Measurements from ENCODE around the gene GNAL. TPM values are rescaled to one million over a fixed set of nuclear protein-coding genes. Genes with fewer than 3 reads are reported as not detected.
"Not testable (repeated sequence)": the region's sequence is repeated elsewhere in the genome, so short reads cannot be mapped to it uniquely, and the experiment has no call there.

Gene GNAL
- total RNA-seq, 2 donors from 2014 or later: 0.10 to 0.37 TPM

DNA sequence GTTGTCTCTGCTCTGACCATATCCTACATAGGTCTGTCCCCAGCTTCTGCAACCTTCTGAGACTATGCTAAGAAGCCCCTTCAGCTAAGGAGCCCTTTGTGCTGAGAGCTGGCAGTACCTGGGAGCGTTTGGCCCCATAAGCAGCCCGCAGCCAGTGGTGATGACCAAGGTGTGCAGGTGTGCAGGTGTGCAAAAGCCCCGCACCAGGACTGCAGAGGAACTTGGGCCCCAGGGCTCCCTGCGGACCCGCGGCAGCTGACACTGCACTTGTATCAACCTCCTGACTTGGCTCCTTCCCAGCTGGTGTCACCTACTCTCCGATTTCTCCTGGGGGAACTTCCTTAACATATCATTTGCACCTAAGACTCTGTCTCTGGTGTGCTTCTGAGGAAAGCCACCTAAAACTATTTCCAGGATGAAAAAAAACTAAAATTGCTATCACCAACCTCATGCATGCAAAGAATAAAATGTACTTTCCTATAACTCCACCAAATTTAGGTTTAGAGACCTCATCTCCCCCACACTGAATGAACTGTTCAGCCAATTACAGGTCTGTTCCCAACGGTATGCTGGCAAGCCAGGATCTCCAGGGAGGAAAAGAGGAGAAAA, 16.1 kb upstream of the GNAL start:
- H3K36me3 Mint-ChIP-seq (ENCODE audit: low read depth): no peaks in the 10 kb centered on the region
- H3K4me3 Mint-ChIP-seq: no peak overlapping the region
- ATAC-seq (no peak), DNase-seq (no peak)
- H3K9me3 ChIP-seq (ENCODE audit: control insufficient read depth, low read length, poor library complexity, severe bottlenecking): no peaks in the 10 kb centered on the region
- H3K27ac Mint-ChIP-seq: no peak overlapping the region
- peaks cover 81% of the 10 kb centered on the region for H3K27me3 Mint-ChIP-seq
- peaks cover 5% of the 10 kb centered on the region for H3K4me1 Mint-ChIP-seq

DNA sequence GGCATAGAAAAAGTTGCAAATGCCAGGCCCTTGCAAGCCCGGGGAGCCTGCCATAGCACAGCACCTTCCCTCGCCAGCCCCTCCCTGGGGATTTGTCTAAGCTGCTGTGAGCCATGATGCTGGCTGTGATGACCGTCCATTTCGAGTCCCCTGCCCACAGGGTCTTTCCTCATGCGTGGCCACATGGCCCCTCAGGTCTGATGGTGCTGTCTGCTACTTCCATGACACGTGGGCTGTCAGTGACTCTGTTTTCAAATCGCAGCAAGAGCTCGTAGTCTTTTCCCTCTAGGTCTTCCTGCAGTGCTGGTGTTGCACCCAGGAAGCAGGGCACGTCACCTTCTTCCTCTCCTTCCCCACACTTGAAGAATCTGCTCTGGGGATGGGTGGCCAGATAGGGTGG, 15.5 kb upstream of the GNAL start:
- Mint-ChIP-seq H3K27ac (no peak overlapping the region), H3K36me3 (ENCODE audit: low read depth) (no peaks in the 10 kb centered on the region), H3K4me1 (peaks cover 5% of the 10 kb centered on the region), H3K27me3 (peaks cover 87% of the 10 kb centered on the region), H3K4me3 (no peak overlapping the region)
- H3K9me3 ChIP-seq (ENCODE audit: control insufficient read depth, low read length, poor library complexity, severe bottlenecking): no peaks in the 10 kb centered on the region
- DNase-seq (no peak), ATAC-seq (no peak)

DNA sequence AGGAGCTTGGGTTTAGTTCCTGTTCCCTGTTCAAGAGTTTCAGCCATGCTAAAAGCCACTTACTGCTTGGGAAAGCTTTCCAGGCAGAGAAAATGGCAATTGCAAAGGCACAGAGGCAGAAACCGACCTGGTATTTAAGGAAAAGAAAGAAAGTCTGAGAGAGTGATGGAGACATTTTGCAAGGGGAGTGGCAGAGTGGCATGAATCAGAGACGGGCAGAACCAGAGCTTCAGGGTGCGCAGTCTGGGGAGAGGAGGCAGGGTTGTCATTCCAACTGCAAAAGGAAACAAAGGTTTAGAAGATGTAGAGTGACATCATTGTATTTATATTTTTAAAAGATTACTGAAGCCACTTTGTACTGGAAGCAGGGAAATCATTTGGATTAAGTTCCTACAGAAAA, 14.9 kb upstream of the GNAL start:
- Mint-ChIP-seq H3K4me1 (peaks cover 5% of the 10 kb centered on the region), H3K27ac (no peak overlapping the region), H3K4me3 (no peak overlapping the region), H3K27me3 (peaks cover 89% of the 10 kb centered on the region), H3K36me3 (ENCODE audit: low read depth) (no peaks in the 10 kb centered on the region)
- H3K9me3 ChIP-seq (ENCODE audit: control insufficient read depth, low read length, poor library complexity, severe bottlenecking): no peaks in the 10 kb centered on the region
- no peak for DNase-seq
- no peak for ATAC-seq

DNA sequence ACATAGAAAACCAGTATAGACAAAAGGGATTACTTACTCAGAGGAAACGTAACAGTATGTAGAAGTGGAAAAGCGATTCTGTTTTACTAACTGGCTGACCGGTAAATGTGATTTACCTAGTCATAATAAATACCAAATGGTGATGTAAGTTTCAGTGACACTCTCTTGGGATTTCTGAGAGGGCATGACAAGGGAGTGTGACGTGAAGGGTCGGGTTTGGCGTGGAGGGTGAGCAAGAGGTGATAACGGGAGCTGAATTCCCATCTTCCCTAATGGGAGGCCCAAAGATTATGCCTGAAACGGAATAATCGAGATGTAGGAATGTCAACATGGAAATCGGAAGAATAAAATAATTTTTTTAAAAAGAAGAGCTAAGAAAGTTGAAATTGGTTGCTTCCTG, 12.7 kb upstream of the GNAL start:
- H3K27me3 Mint-ChIP-seq: peaks cover 77% of the 10 kb centered on the region
- no peak overlapping the region for H3K27ac Mint-ChIP-seq
- no peak for ATAC-seq
- no peak overlapping the region for H3K4me3 Mint-ChIP-seq
- H3K4me1 Mint-ChIP-seq: no peaks in the 10 kb centered on the region
- H3K9me3 ChIP-seq (ENCODE audit: control insufficient read depth, low read length, poor library complexity, severe bottlenecking): no peaks in the 10 kb centered on the region
- H3K36me3 Mint-ChIP-seq (ENCODE audit: low read depth): no peaks in the 10 kb centered on the region
- no peak for DNase-seq

DNA sequence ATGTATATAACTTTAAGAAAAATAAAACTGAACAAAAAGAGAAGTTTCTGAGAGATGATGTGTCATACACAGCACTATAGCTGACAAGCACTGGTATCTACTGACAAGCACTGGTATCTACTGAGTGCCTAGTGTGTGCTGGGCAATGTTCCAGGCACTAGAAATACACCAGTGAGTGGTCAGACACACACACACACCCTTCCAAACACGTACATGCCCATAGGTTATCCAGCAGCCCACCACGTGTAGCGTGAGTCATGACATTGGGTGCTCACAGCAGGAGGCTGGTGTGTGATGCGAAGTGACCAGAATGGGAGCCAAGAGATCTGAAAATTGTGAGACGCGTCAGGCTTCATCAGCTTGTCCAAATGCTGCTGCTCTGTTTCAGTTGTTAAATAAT, 12.2 kb upstream of the GNAL start:
- DNase-seq: no peak
- no peaks in the 10 kb centered on the region for H3K9me3 ChIP-seq (ENCODE audit: control insufficient read depth, low read length, poor library complexity, severe bottlenecking)
- ATAC-seq: no peak
- Mint-ChIP-seq H3K36me3 (ENCODE audit: low read depth) (no peaks in the 10 kb centered on the region), H3K4me3 (no peak overlapping the region), H3K27ac (no peak overlapping the region), H3K27me3 (peaks cover 73% of the 10 kb centered on the region), H3K4me1 (no peaks in the 10 kb centered on the region)

DNA sequence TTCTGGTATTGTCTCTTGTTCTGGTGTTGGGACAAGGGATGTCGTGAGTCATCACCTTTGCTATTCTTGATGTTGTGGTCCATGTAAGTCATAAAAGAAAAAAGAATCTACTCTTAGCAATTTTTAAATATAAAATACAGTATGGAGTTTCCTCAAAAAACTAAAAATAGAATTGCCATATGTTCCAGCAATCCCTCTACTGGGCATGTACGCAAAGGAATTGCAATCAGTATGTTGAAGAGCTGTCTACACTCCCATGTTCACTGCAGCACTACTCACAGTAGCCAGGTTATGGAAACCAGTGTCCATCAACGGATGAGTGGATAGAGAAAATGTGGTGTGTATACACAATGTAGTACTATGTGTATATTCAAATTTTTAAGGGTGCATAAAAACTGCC, 10.9 kb upstream of the GNAL start:
- no peaks in the 10 kb centered on the region for H3K4me1 Mint-ChIP-seq
- H3K4me3 Mint-ChIP-seq: no peak overlapping the region
- DNase-seq (no peak), ATAC-seq (no peak)
- no peaks in the 10 kb centered on the region for H3K36me3 Mint-ChIP-seq (ENCODE audit: low read depth)
- no peak overlapping the region for H3K27ac Mint-ChIP-seq
- H3K27me3 Mint-ChIP-seq: peaks cover 72% of the 10 kb centered on the region
- no peaks in the 10 kb centered on the region for H3K9me3 ChIP-seq (ENCODE audit: control insufficient read depth, low read length, poor library complexity, severe bottlenecking)

DNA sequence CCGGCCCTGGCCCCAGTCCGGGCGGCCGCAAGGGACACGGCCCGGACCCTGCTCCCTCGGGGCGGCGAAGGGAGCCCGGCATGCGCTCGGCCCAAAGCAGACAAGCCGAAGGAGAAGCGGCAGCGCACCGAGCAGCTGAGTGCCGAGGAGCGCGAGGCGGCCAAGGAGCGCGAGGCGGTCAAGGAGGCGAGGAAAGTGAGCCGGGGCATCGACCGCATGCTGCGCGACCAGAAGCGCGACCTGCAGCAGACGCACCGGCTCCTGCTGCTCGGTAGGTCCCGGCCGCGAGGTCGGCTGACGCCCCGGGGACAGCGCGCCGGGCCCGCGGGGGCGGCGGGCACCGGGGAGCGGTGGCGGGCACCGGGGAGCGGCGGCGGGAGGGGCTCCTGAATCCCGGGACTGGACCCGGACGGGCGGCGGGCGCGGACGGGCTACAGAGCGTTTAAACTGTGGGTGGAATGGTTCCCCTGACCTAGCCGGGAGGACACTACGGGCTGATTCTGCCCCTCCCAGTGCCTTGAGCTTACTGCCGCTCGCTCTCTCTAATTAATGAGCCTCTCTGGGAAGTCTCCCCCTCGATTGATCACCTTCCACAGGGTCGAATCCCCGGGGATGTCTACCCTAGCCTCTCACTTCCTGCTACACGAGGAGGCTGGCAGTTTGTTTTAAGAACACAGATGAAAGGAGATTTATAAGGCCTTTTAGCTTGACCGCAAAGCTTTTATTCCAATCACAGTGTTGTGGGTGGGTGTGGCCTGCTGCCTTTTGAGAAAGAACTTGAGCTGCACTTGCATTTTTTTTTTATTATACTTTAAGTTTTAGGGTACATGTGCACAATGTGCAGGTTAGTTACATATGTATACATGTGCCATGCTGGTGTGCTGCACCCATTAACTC, 853 bp downstream of the GNAL start:
- no peak for DNase-seq
- peaks cover 39% of the 10 kb centered on the region for H3K27me3 Mint-ChIP-seq

DNA sequence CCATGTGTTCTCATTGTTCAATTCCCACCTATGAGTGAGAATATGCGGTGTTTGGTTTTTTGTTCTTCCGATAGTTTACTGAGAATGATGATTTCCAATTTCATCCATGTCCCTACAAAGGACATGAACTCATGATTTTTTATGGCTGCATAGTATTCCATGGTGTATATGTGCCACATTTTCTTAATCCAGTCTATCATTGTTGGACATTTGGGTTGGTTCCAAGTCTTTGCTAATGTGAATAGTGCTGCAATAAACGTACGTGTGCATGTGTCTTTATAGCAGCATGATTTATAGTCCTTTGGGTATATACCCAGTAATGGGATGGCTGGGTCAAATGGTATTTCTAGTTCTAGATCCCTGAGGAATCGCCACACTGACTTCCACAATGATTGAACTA, 1.6 kb downstream of the GNAL start:
- H3K9me3 ChIP-seq (ENCODE audit: control insufficient read depth, low read length, poor library complexity, severe bottlenecking); H3K4me1 Mint-ChIP-seq; H3K27ac Mint-ChIP-seq; H3K36me3 Mint-ChIP-seq (ENCODE audit: low read depth); DNase-seq; ATAC-seq: not testable (repeated sequence)
- H3K4me3 Mint-ChIP-seq: peak overlapping the region; percentile 36
- H3K27me3 Mint-ChIP-seq: peaks cover 47% of the 10 kb centered on the region

More for the DNA sequence above, 853 bp downstream of the GNAL start:
- Mint-ChIP-seq H3K4me1 (peaks cover 8% of the 10 kb centered on the region), H3K27ac (no peak overlapping the region), H3K4me3 (peak overlapping the region; percentile 87), H3K36me3 (ENCODE audit: low read depth) (no peaks in the 10 kb centered on the region)
- H3K9me3 ChIP-seq (ENCODE audit: control insufficient read depth, low read length, poor library complexity, severe bottlenecking): peaks cover 4% of the 10 kb centered on the region
- peak; percentile 40 for ATAC-seq

DNA sequence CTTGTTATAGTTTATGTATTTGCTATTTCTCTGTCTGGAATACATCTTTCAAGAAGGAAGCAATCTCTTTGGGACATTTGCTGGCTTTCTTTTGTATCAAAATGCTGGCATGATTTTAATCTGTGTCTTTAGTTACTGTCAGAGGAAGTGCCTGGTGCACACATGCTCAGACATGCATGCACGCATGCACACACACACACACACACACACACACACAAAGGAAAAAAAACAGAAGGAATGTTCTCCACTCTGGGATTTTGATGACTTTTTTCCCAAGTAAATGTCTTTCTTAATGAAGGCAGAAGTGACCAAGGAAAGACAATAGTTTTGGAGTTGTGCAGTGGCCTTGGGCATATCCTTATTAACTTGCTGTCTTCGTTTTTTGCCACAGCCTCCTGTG, 6.7 kb downstream of the GNAL start:
- DNase-seq: no peak
- Mint-ChIP-seq H3K27ac (no peak overlapping the region), H3K36me3 (ENCODE audit: low read depth) (peaks cover 2% of the 10 kb centered on the region), H3K4me1 (no peaks in the 10 kb centered on the region), H3K27me3 (peaks cover 60% of the 10 kb centered on the region), H3K4me3 (no peak overlapping the region)
- H3K9me3 ChIP-seq (ENCODE audit: control insufficient read depth, low read length, poor library complexity, severe bottlenecking): no peaks in the 10 kb centered on the region
- no peak for ATAC-seq

DNA sequence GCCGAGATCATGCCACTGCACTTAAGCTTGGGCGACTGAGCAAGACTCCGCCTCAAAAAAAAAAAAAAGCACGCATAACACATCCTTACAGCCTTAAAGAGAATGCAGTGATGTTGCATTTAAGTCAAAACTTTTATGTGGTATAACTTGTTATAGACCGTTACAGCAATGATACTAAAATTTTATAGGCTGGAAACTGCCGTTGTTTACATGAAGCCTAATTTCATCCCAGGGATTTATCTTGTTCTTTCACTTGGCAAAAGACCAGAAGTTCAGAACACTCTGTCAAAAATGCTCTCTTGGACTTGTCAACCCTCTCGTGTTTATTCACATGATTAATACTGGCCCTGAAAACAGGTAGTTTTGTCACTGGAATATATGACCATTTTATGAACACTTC, 7.4 kb downstream of the GNAL start:
- H3K9me3 ChIP-seq (ENCODE audit: control insufficient read depth, low read length, poor library complexity, severe bottlenecking): no peaks in the 10 kb centered on the region
- H3K27me3 Mint-ChIP-seq: peaks cover 63% of the 10 kb centered on the region
- ATAC-seq (no peak), DNase-seq (no peak)
- no peaks in the 10 kb centered on the region for H3K4me1 Mint-ChIP-seq
- H3K27ac Mint-ChIP-seq: no peak overlapping the region
- H3K4me3 Mint-ChIP-seq: no peak overlapping the region
- H3K36me3 Mint-ChIP-seq (ENCODE audit: low read depth): peaks cover 2% of the 10 kb centered on the region

DNA sequence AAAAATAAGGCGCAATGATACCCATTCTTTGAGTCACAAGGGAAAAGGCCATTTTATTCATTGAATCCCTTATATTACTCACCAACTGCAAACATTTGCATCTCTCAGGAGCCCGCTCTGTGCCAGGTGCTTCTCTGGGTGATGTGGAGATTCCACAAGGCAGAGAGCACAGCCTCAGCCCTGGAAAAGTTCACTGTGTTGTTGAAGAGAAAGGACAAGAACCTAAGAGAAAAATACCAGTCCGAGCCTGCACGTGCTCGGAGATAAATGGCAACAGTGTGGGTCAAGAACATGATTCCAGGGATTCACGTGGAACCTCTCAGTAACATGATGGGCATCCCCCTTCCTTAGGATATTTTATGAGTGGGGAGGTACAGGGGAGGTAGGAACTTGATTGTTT, 11.8 kb downstream of the GNAL start:
- peaks cover 46% of the 10 kb centered on the region for H3K27me3 Mint-ChIP-seq
- H3K27ac Mint-ChIP-seq: no peak overlapping the region
- H3K9me3 ChIP-seq (ENCODE audit: control insufficient read depth, low read length, poor library complexity, severe bottlenecking): no peaks in the 10 kb centered on the region
- no peak overlapping the region for H3K4me3 Mint-ChIP-seq
- ATAC-seq (no peak), DNase-seq (no peak)
- H3K36me3 Mint-ChIP-seq (ENCODE audit: low read depth): peaks cover 2% of the 10 kb centered on the region
- H3K4me1 Mint-ChIP-seq: peaks cover 3% of the 10 kb centered on the region

DNA sequence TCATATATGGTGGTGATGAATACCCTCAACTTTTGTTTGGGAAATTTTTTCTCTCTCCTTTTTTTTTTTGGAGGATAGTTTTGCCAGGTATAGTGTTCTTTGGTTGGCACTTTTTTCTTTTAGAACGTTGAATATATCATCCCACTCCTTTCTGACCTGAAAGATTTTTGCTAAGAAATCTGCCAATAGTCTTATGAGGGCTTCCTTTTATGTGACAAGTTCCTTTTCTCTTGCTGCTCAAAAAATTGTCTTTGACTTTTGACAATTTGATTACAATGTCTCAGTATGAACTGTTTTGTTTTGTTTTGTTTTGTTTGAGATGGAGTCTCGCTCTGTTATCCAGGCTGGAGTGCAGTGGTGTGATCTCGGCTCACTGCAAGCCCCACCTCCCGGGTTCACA, 21.5 kb downstream of the GNAL start:
- Mint-ChIP-seq H3K27me3 (peaks cover 36% of the 10 kb centered on the region), H3K4me3 (no peak overlapping the region), H3K27ac (no peak overlapping the region), H3K4me1 (no peaks in the 10 kb centered on the region), H3K36me3 (ENCODE audit: low read depth) (no peaks in the 10 kb centered on the region)
- H3K9me3 ChIP-seq (ENCODE audit: control insufficient read depth, low read length, poor library complexity, severe bottlenecking): no peaks in the 10 kb centered on the region
- ATAC-seq: no peak
- DNase-seq: no peak

DNA sequence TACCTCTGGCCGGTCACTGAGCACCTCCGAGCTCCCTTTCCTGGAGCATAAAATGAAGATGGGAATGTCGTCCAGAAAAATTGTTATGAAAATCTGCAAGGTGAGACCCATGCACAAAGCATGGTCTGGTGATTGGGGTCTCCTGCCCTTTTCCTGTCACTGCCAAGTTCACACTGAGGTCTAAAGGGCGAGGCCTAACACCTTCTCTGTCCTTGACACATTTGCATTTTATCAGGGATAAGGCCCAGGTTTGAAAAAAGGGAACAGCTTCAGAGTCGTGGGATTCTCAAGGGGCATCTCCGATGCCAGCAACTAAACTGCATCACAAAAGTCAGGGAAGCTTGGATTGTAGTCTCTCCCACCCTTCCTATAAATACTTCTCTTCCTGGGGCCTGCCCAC, 24.7 kb downstream of the GNAL start:
- Mint-ChIP-seq H3K4me3 (no peak overlapping the region), H3K27ac (no peak overlapping the region), H3K36me3 (ENCODE audit: low read depth) (no peaks in the 10 kb centered on the region), H3K27me3 (peaks cover 38% of the 10 kb centered on the region), H3K4me1 (no peaks in the 10 kb centered on the region)
- no peaks in the 10 kb centered on the region for H3K9me3 ChIP-seq (ENCODE audit: control insufficient read depth, low read length, poor library complexity, severe bottlenecking)
- DNase-seq (no peak), ATAC-seq (no peak)

All from T-helper 17 cell (primary cell).